GM21576 (cell line): ENCODE measurements around the gene HEMK1.

Experiments
- ATAC-seq: cut with Tn5 transposase; IDR thresholded peaks from one replicate; pipeline ENCODE4 v1.9.1; 2021; ENCODE audit warnings: mild to moderate bottlenecking, moderate library complexity; ENCODE audit not compliant: unreplicated experiment

Gene HEMK1

GRCh38 chr3:50542177-50543034 is 26.9 kb upstream of the HEMK1 start:
- no peak for ATAC-seq

GRCh38 chr3:50545781-50546180 is 23.5 kb upstream of the HEMK1 start:
- ATAC-seq = no peak

- no peak for ATAC-seq
These were observed 20.1 kb upstream of the HEMK1 start for GRCh38 chr3:50549226-50549625.

GRCh38 chr3:50550079-50550736 is 19.1 kb upstream of the HEMK1 start:
- peak; percentile 63 for ATAC-seq

GRCh38 chr3:50551054-50551659 is 18.2 kb upstream of the HEMK1 start:
- no peak for ATAC-seq

GRCh38 chr3:50551681-50552435 is 17.5 kb upstream of the HEMK1 start:
- ATAC-seq = no peak

- no peak for ATAC-seq
These were observed 16.7 kb upstream of the HEMK1 start for GRCh38 chr3:50552598-50552997.

- ATAC-seq = no peak
These were observed 14.8 kb upstream of the HEMK1 start for GRCh38 chr3:50554553-50554952.

GRCh38 chr3:50557106-50557505 is 12.2 kb upstream of the HEMK1 start:
- ATAC-seq = no peak

GRCh38 chr3:50557915-50558314 is 11.4 kb upstream of the HEMK1 start:
- no peak for ATAC-seq

GRCh38 chr3:50559702-50560101 is 9.6 kb upstream of the HEMK1 start:
- ATAC-seq = no peak

GRCh38 chr3:50562861-50563260 is 6.5 kb upstream of the HEMK1 start:
- no peak for ATAC-seq

GRCh38 chr3:50563867-50564266 is 5.5 kb upstream of the HEMK1 start:
- ATAC-seq = no peak

- no peak for ATAC-seq
These were observed 5.0 kb upstream of the HEMK1 start for GRCh38 chr3:50564321-50564720.

GRCh38 chr3:50567011-50567385 is 2.3 kb upstream of the HEMK1 start:
- no peak for ATAC-seq

- ATAC-seq = peak; percentile 85
These were observed 1.7 kb upstream of the HEMK1 start, which contains the start of gene C3orf18 for GRCh38 chr3:50567386-50568167. Gene C3orf18, minus strand, starts transcription at chr3:50567747. Its CDS starts 2,048 bp downstream, at chr3:50565699.

GRCh38 chr3:50570508-50571279 is 1.4 kb downstream of the HEMK1 start:
- ATAC-seq = no peak

- no peak for ATAC-seq
These were observed 2.2 kb downstream of the HEMK1 start for GRCh38 chr3:50571486-50571885.

GRCh38 chr3:50572158-50572557 is 2.8 kb downstream of the HEMK1 start:
- ATAC-seq = no peak
